Mucosa of stomach (tissue), 1 donor: Measurements from ENCODE around the gene MYOM3.

Source experiments
- H3K27me3 ChIP-seq: one replicate; pipeline ENCODE4 v1.7.0; 2013; ENCODE audit warnings: mild to moderate bottlenecking, low read length; ENCODE audit not compliant: control insufficient read depth, insufficient read depth
- H3K36me3 ChIP-seq: one replicate; pipeline ENCODE4 v1.7.0; 2013; ENCODE audit warnings: low read length; ENCODE audit not compliant: control insufficient read depth, insufficient read depth
- H3K4me1 ChIP-seq: one replicate; pipeline ENCODE4 v1.7.0; 2013; ENCODE audit warnings: mild to moderate bottlenecking, low read length; ENCODE audit not compliant: control insufficient read depth, insufficient read depth
- H3K4me3 ChIP-seq: one replicate; pipeline ENCODE4 v1.7.0; 2013; ENCODE audit warnings: low read length
- H3K9ac ChIP-seq: one replicate; pipeline ENCODE4 v1.7.0; 2013; ENCODE audit warnings: mild to moderate bottlenecking, low read length, moderate library complexity
- H3K9me3 ChIP-seq: one replicate; pipeline ENCODE4 v1.7.0; 2013; ENCODE audit warnings: mild to moderate bottlenecking, low read length, moderate library complexity; ENCODE audit not compliant: control insufficient read depth
- donor health status: Pancreatic carcinoma.

Gene MYOM3

DNA sequence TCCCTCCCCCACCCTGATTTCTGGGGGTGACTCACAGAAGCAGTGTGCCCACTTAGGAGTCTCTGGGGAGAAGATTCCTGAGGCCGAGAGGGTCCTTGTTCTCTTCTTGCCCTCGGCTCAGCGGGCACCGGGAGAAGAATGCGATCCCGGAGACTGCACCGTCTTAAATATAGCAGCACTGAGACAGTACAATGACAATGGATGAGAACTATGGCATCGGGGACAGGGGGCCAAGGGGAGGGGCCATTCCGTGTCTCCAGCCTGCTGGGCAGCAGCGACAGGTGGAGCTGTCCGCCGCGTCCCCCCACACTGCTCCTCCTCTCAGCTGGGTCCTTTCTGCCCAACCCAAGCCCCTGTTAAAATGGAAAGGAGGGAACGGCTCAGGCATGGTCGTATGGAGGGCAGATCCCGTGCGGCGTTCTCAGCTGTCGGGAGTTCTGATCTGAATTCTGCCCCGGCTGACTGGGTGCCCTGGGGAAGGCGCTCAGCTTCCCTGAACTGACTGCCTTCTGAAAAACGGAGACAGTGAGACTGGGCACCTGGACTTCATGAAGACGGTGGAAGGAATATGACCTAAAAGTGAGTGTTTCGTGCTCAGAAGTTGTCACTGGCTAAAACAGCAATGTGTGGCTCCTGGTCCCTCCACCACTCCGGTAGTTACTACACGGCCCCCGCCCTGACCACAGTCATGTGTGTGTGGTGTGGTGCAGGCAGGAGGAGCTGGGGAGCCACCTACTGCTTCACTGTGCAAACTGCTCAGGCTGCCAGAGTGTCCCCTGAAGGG is at the start of gene MYOM3:
MYOM3 (minus strand) TSS at position 140 of the 784 bp plus-strand sequence. CDS start 3,499 bp downstream, outside the sequence.
- no peaks in the 10 kb centered on the region for H3K36me3 ChIP-seq
- no peak within 1 kb of the TSS for H3K9ac ChIP-seq
- H3K9me3 ChIP-seq, result no peaks in the 10 kb centered on the region
- H3K4me3 ChIP-seq, result no peak within 1 kb of the TSS
- H3K27me3 ChIP-seq, result peaks cover 27% of the 10 kb centered on the region
- peaks cover 14% of the 10 kb centered on the region for H3K4me1 ChIP-seq

DNA sequence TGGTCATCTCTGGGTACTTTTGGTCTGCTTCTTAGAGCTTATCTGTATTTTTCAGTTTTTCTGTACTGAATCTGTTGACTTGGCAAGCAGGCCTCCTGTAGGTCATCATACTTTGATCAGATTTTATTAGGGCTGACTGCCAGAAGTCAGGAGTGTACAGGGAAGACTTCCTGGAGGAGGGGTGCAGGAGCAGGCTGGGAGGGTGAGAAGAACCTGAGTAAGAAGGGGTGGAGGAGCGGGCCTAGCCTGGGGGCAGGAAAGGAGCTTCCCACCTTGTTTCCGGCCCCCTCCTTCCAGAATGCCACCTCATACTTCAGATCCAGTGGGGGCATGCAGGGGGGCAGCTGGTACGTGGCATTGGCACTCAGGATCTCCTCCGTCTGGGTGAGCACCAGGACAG is 49.3 kb upstream of the MYOM3 start:
- H3K4me3 ChIP-seq, result no peak overlapping the region
- no peak overlapping the region for H3K9ac ChIP-seq
- peaks cover 4% of the 10 kb centered on the region for H3K36me3 ChIP-seq
- H3K27me3 ChIP-seq, result peaks cover under 1% of the 10 kb centered on the region
- peaks cover 6% of the 10 kb centered on the region for H3K4me1 ChIP-seq
- no peaks in the 10 kb centered on the region for H3K9me3 ChIP-seq

DNA sequence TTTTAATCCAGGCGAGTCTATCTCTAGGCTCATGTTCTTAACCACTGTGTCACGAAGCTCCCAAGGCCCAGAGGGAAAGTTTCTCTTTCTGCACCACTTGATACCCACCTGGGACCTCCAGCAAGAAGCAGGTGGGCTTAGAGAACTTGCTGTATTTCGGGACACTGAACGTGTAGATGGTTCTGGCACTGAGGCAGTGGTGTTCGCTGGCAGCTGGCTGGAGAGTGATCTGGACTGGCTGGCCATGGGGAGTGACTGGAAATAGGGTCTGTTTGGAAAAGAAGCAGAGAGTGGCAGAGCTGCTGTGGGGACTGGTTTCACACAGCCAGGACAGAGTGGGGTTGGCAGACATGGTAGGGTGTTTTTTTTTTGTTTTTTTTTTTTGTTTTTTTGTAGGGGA is 47.4 kb upstream of the MYOM3 start:
- H3K9me3 ChIP-seq, result no peaks in the 10 kb centered on the region
- peaks cover 4% of the 10 kb centered on the region for H3K27me3 ChIP-seq
- no peak overlapping the region for H3K4me3 ChIP-seq
- peaks cover 4% of the 10 kb centered on the region for H3K36me3 ChIP-seq
- H3K9ac ChIP-seq, result no peak overlapping the region
- H3K4me1 ChIP-seq, result peaks cover 12% of the 10 kb centered on the region

DNA sequence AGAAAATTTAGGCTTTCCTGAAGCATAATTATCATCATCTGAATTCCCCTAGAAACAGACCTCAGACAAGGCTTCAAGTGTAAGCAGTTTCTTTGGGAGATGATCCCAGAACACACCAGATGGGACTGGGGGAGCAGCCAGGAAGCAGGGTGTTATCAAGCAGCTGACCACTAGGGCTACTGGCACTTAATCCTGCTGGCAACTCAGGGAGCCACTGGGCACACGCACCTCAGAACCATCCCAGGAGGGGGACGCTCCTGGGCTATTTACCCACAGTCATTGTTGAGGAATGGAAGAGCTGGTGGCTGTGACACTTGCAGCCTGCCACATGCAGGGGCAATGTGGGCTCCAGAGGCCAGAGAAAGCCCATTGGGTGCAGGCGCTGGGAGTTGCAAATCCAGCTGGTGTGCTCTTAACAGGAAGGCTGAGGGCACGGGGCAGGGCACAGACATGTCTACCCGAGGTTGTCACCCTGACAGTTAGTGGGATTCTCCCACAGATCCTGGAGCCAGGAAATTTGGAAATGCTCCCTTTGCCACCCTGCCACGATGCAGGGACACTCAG is 46.1 kb upstream of the MYOM3 start:
- H3K36me3 ChIP-seq, result no peaks in the 10 kb centered on the region

DNA sequence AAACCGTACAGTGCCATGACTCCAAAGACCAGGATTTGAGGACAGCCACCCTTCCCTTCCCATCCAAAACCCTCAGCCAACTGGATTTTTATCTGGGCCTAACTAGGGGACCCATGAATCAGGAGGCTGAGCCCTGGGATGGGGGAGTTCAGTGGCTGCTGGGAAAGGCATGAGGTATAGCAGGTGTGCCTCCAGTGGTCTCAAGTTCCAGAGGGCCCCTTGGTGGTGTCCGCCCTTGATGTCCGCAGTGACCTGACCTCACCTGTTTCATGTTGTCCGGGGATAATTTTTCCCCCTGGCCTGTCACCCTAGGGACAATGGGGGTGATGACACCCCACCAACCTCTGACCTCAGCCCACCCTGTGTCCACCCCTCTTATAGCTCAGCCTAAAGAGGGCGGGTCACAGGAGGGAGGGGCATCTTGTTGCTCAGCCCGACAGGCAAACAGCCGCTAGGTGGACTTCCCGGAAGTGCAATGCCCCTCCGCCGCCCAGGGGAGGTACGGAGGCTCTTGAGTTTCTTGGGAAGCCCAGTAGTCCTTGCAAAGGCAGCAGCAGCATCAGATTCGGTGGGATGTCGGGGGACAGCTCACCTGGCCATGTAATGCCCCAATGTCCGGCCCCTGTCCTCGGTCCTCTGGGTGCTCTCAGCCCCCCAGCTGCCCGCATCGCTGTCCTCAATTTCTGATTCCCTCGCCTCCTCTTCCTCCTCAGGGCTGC is 44.8 kb upstream of the MYOM3 start:
- no peaks in the 10 kb centered on the region for H3K36me3 ChIP-seq
- peaks cover 12% of the 10 kb centered on the region for H3K4me1 ChIP-seq
- no peak overlapping the region for H3K9ac ChIP-seq
- peaks cover 4% of the 10 kb centered on the region for H3K27me3 ChIP-seq
- H3K9me3 ChIP-seq, result no peaks in the 10 kb centered on the region
- no peak overlapping the region for H3K4me3 ChIP-seq

More for the DNA sequence above, 46.1 kb upstream of the MYOM3 start:
- H3K4me1 ChIP-seq, result peaks cover 12% of the 10 kb centered on the region
- H3K27me3 ChIP-seq, result peaks cover 4% of the 10 kb centered on the region
- H3K9ac ChIP-seq, result no peak overlapping the region
- no peaks in the 10 kb centered on the region for H3K9me3 ChIP-seq
- no peak overlapping the region for H3K4me3 ChIP-seq

DNA sequence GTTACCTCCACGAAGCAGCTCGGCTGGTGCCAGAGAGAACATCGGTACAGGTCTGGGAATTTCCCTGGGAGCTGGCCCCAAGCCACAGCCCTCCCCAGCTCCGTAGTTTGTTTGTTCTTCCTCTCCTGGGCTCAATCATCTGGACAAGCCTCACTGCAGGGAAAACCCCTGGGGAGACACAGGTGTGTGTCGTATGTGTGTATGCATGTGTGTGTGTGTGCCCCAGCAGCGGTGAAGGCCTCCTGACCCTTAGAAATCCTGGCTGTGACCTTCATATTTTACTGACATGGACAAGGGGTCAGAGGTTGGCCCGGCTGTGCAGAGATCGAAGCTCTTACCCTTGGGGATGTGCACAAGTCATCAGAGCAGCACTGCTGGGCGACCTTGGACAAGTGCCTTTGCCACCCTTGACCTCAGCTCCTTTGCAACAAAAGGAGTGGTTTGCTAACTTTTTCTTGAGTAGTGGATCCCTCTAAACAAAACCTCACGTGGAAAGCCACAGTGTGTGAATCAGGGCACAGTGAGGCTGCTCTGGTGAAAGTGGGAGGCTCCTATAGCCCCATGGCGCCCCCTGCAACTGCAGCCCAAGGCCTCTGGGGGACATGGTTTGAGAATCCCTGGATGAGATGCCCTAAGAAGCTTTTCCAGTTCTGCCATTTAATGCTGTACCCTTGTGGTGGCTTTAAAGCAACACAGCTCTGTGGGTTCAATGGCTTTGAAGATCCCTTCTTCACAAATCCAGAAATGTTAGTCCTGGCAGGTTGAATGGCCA is 43.3 kb upstream of the MYOM3 start:
- Histone ChIP-seq H3K4me1 (peaks cover 12% of the 10 kb centered on the region), H3K36me3 (no peaks in the 10 kb centered on the region), H3K4me3 (no peak overlapping the region), H3K9me3 (no peaks in the 10 kb centered on the region), H3K9ac (no peak overlapping the region), H3K27me3 (peaks cover 7% of the 10 kb centered on the region)

DNA sequence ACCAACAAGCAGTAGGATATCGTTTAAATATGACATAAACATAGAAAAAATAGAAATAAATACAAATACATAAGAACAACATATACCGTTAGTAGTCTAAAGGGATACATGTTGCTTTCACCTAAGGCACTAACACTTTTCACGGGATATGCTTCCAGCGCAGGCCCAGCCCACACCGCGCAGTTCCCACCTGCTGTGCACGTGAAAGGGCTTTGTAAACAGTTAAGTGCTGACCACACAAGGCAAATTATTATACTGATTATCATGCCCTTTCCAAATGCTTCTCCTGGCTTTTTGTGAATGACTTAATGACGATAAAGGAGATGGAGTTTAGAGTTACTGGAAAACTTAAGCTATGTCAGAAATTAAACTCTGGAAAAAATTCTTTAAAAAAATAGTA is 42.3 kb upstream of the MYOM3 start:
- Histone ChIP-seq H3K36me3 (no peaks in the 10 kb centered on the region), H3K27me3 (peaks cover 9% of the 10 kb centered on the region), H3K4me3 (no peak overlapping the region), H3K4me1 (peaks cover 20% of the 10 kb centered on the region), H3K9ac (no peak overlapping the region), H3K9me3 (no peaks in the 10 kb centered on the region)

DNA sequence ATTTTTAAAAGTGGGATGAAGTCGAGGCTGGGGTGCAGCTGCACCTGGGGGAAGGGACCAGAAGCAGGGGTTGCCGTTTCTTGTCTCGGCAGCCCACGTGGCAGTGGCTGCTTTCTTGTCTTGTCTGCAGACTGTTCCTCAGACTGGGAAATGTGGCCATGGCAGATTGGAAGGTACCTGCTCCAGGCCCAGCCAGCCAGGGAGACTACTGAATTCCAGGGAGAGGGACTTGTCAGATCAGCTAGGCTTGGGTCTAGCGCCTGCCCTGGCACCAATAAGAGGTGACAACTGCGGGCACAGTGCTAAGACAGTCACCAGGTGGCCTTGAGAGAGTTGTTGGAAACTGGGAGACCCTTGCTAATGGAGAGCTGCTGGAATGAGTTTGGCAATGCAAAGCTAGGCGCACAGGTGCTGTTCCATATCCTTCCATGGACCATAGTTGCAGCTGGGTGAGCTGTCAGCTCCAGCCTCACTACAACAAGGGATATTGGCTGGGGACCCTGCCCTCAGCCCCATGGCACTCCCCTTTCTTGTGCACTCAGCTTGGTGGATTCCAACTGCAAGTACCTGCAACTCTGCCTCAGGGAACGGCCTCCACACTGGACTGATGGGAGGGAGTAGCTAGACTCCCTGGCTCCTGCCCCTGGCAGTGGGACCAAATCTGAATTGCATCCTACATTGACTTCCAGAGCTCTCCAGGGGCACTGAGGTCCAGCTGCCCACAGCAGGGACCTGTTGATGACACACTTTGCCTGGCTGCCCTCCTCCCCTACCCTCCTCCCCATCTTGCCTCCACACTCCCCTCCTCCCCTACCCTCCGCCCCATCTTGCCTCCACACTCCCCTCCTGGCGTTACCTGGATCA is 40.9 kb upstream of the MYOM3 start:
- H3K4me1 ChIP-seq, result peaks cover 20% of the 10 kb centered on the region
- H3K4me3 ChIP-seq, result no peak overlapping the region
- no peaks in the 10 kb centered on the region for H3K36me3 ChIP-seq
- no peak overlapping the region for H3K9ac ChIP-seq
- H3K27me3 ChIP-seq, result peaks cover 9% of the 10 kb centered on the region
- H3K9me3 ChIP-seq, result no peaks in the 10 kb centered on the region

DNA sequence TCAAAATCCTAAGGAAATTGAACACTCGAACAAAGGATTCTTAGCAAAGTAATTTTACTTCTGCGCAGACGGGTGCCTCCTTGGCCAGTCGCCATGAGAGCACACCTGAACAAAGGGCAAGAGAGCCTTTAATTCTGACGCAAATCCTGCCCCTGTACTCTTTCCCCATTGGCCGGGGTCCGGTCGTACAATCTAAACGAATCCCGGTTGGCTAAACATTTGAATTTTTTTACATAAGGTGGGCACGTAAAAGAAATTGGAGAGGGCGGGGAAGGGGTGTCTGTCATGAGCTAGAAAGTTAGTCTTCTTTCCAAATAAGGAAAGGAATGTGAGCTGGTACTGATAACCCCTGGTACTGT is 39.2 kb upstream of the MYOM3 start:
- peaks cover 7% of the 10 kb centered on the region for H3K27me3 ChIP-seq
- H3K4me3 ChIP-seq, result no peak overlapping the region
- H3K9me3 ChIP-seq, result no peaks in the 10 kb centered on the region
- no peaks in the 10 kb centered on the region for H3K36me3 ChIP-seq
- no peak overlapping the region for H3K9ac ChIP-seq
- peaks cover 20% of the 10 kb centered on the region for H3K4me1 ChIP-seq

DNA sequence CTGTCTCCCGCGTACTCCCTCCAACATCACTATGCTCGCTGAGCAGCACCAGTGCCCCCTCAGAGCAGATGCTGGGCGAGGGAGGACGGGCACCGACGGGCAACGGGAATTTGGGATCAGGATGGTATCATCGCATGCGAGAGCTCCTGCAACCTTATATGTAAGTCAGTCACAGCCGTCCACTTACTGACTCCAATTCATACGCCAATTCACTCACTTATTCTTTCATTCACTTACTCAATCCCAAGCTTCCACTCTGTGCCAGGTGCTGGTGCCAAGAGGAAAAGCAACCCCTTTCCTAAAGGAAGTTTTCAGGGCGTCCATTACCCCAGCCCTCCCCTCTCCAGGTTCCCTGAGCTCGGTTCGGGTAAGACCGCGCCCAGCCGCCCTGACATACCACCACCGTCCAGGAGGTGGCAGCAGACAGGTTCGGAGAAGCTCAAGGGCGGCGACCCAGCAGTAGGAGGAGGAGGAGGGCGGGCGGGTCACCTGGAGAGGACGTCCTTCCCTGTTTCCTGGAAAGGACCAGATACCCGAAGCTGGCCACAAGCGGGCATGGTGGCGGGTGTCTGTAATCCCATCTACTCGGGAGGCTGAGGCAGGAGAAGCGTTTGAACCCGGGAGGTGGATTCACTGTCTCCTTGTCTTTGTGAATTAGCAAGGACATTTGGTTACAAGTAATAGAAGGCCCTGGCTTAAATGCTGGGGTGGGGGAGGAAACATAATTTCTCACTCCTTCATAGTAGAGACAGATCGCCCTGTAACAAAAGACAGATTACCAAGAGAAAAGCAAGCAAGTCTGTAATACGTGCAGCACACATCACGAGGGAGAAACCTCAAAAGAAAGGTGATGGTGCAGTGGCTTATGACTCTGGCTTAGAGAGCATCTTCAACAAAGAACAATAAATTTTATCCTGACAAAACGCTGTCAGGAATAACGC is 38.6 kb upstream of the MYOM3 start:
- Histone ChIP-seq H3K36me3 (no peaks in the 10 kb centered on the region), H3K9me3 (no peaks in the 10 kb centered on the region), H3K9ac (peak overlapping the region; percentile 48), H3K27me3 (peaks cover 5% of the 10 kb centered on the region), H3K4me3 (peak overlapping the region; percentile 27), H3K4me1 (peaks cover 20% of the 10 kb centered on the region)
